SK-N-SH (cell line): ENCODE measurements around the gene OTOP2. TPM values are rescaled to one million over a fixed set of nuclear protein-coding genes. Genes with fewer than 3 reads are reported as not detected.

Experiments
- CTCF ChIA-PET: fragments of 300-600, 350-600 bp; formaldehyde crosslinking; extraction: SDS; loops from one replicate; lab custom pipeline; 2021; lab: Yijun Ruan, JAX
- POLR2A ChIA-PET: fragments of 350-600 bp; sonication (Branson Sonifier 250); formaldehyde crosslinking; extraction: SDS; loops from one replicate; lab custom pipeline; 2020; ENCODE audit warnings: antibody characterized with exemption, inconsistent platforms; lab: Yijun Ruan, JAX
- DNase-seq: peaks from one replicate; pipeline ENCODE4 v3.0.0; 2012
- H2AFZ ChIP-seq: fragments of 200-600 bp; sonication (generic); 2 replicates; pipeline ENCODE4 v1.8.1; 2016; ENCODE audit warnings: antibody characterized with exemption, mild to moderate bottlenecking, low read depth
- H3F3A ChIP-seq: fragments of 200-600 bp; sonication (generic); replicated peaks from 2 replicates; pipeline ENCODE3; 2016; ENCODE audit warnings: antibody characterized with exemption, mild to moderate bottlenecking; ENCODE audit not compliant: insufficient read depth
- H3K27ac ChIP-seq, 2 experiments: fragments of 200-500 bp in 1 of 2; fragments of 200-600 bp in 1 of 2; sonication (Bioruptor generic) in 1 of 2; sonication (generic), shearing (Covaris generic) in 1 of 2; 2 replicates each; pipeline versions ENCODE4 v1.5.1 to v1.6.1; 2014 to 2016; ENCODE audit warnings: low read depth in 2 of 2, inconsistent platforms in 1 of 2, low read length in 1 of 2, mild to moderate bottlenecking in 1 of 2, mixed read lengths in 1 of 2
- H3K27me3 ChIP-seq: fragments of 200-600 bp; sonication (generic), shearing (Covaris generic); 2 replicates; pipeline ENCODE4 v1.6.1; 2016; ENCODE audit warnings: mixed run types; ENCODE audit not compliant: insufficient read depth
- H3K36me3 ChIP-seq, 2 experiments: fragments of 200-500 bp in 1 of 2; fragments of 200-600 bp in 1 of 2; sonication (Bioruptor generic) in 1 of 2; sonication (generic) in 1 of 2; replicated peaks in 1 of 2; 2 replicates each; pipeline versions ENCODE3 to v1.5.1; 2014 to 2016; ENCODE audit warnings: low read length in 1 of 2, mild to moderate bottlenecking in 1 of 2; ENCODE audit not compliant: insufficient read depth in 2 of 2, control insufficient read depth in 1 of 2
- H3K4me1 ChIP-seq, 2 experiments: fragments of 200-500 bp in 1 of 2; fragments of 200-600 bp in 1 of 2; sonication (Bioruptor generic) in 1 of 2; sonication (generic), shearing (Covaris generic) in 1 of 2; 2 replicates each; pipeline versions ENCODE4 v1.5.1 to v1.6.1; 2014 to 2016; ENCODE audit warnings: low read depth in 1 of 2, low read length in 1 of 2, mixed run types in 1 of 2; ENCODE audit not compliant: insufficient read depth in 2 of 2, control insufficient read depth in 1 of 2
- H3K4me2 ChIP-seq: fragments of 200-600 bp; sonication (generic), shearing (Covaris generic); 2 replicates; pipeline ENCODE4 v1.6.1; 2017; ENCODE audit warnings: mixed run types
- H3K4me3 ChIP-seq, 2 experiments: fragments of 200-500 bp in 1 of 2; fragments of 200-600 bp in 1 of 2; sonication (Bioruptor generic) in 1 of 2; sonication (generic), shearing (Covaris generic) in 1 of 2; 2 replicates each; pipeline versions ENCODE4 v1.5.1 to v1.8.1; 2014 to 2016; ENCODE audit warnings: low read depth in 2 of 2, inconsistent platforms in 1 of 2, low read length in 1 of 2, mild to moderate bottlenecking in 1 of 2, mixed read lengths in 1 of 2, moderate library complexity in 1 of 2
- H3K79me2 ChIP-seq: fragments of 200-600 bp; sonication (generic); 2 replicates; pipeline ENCODE4 v1.8.1; 2017; ENCODE audit warnings: mild to moderate bottlenecking; ENCODE audit not compliant: insufficient read depth
- H3K9ac ChIP-seq: fragments of 200-600 bp; sonication (generic); 2 replicates; pipeline ENCODE4 v1.6.1; 2017; ENCODE audit warnings: mixed run types
- H3K9me2 ChIP-seq: fragments of 200-600 bp; sonication (generic); 2 replicates; pipeline ENCODE4 v1.6.1; 2017; ENCODE audit warnings: mixed run types
- H3K9me3 ChIP-seq: fragments of 200-600 bp; sonication (generic); 2 replicates; pipeline ENCODE4 v1.6.1; 2017; ENCODE audit warnings: mixed run types, mild to moderate bottlenecking, moderate library complexity
- H4K20me1 ChIP-seq: fragments of 200-600 bp; sonication (generic); 2 replicates; pipeline ENCODE4 v1.6.1; 2017; ENCODE audit warnings: mild to moderate bottlenecking, mixed run types; ENCODE audit not compliant: insufficient read depth
- CHD2 ChIP-seq: fragments of 150-350 bp; IDR thresholded peaks from 2 replicates; pipeline ENCODE4 v1.6.1; 2018; ENCODE audit warnings: low read length; ENCODE audit not compliant: partially characterized antibody
- EZH2phosphoT487 ChIP-seq: fragments of 200-600 bp; sonication (generic); IDR thresholded peaks from 2 replicates; pipeline ENCODE4 v1.6.1; 2017; ENCODE audit warnings: low read depth, mixed run types, mild to moderate bottlenecking, antibody characterized with exemption, moderate library complexity, borderline replicate concordance
- FOXM1 ChIP-seq: IDR thresholded peaks from 2 replicates; pipeline ENCODE4 v1.4.0; 2012; ENCODE audit warnings: low read depth, mild to moderate bottlenecking
- GATA2 ChIP-seq: sonication (generic); formaldehyde crosslinking; IDR thresholded peaks from 2 replicates; pipeline ENCODE4 v1.5.0; 2020; ENCODE audit warnings: mild to moderate bottlenecking, missing genetic modification reagents
- MEF2A ChIP-seq: IDR thresholded peaks from 2 replicates; pipeline ENCODE4 v1.4.0; 2012; ENCODE audit warnings: low read depth, borderline replicate concordance
- NRF1 ChIP-seq: IDR thresholded peaks from 2 replicates; pipeline ENCODE4 v1.6.1; 2012; ENCODE audit warnings: low read depth, mild to moderate bottlenecking, low read length
- RAD21 ChIP-seq: IDR thresholded peaks from 2 replicates; pipeline ENCODE4 v1.6.1; 2012; ENCODE audit warnings: mild to moderate bottlenecking, low read length
- RCOR1 ChIP-seq: fragments of 150-350 bp; IDR thresholded peaks from 2 replicates; pipeline ENCODE4 v1.6.1; 2017; ENCODE audit warnings: antibody characterized with exemption, low read length
- RFX5 ChIP-seq: IDR thresholded peaks from 2 replicates; pipeline ENCODE4 v1.6.1; 2012; ENCODE audit warnings: mild to moderate bottlenecking, improper control_type of control experiment, low read length
- SMC3 ChIP-seq: IDR thresholded peaks from 2 replicates; pipeline ENCODE4 v1.6.1; 2012; ENCODE audit warnings: low read depth, low read length, improper control_type of control experiment
- YY1 ChIP-seq: IDR thresholded peaks from 2 replicates; pipeline ENCODE4 v1.4.0; 2012; ENCODE audit warnings: low read depth, mild to moderate bottlenecking
- WGBS: methylation state at CpG from one replicate; pipeline ENCODE4 v1.1.6; 2017; ENCODE audit warnings: low lambda C conversion rate; 5-methylcytosine and 5-hydroxymethylcytosine counted together
- polyA plus RNA-seq, 3 experiments: library from polyadenylated mRNA; depleted of rRNA; stranded (reverse); fragments of >200 nt; gene quantifications; 2 replicates each; pipeline ENCODE4 v1.2.3, GENCODE V29; 2012
- TF ChIP-seq, protein P1 (sequence below): IDR thresholded peaks from 2 replicates; pipeline ENCODE4 v1.4.0; 2012; ENCODE audit warnings: low read depth, borderline replicate concordance
- TF ChIP-seq, protein P2 (sequence below): IDR thresholded peaks from 2 replicates; pipeline ENCODE4 v1.4.0; 2012; ENCODE audit warnings: low read depth
- TF ChIP-seq, protein P3 (sequence below): fragments of 200-600 bp; sonication (generic); IDR thresholded peaks from 2 replicates; pipeline ENCODE4 v1.6.1; 2017; ENCODE audit warnings: antibody characterized with exemption, mild to moderate bottlenecking, moderate library complexity
- TF ChIP-seq, protein P4 (sequence below): IDR thresholded peaks from 2 replicates; pipeline ENCODE4 v1.4.0; 2012; ENCODE audit warnings: low read depth, borderline replicate concordance
- TF ChIP-seq, protein P5 (sequence below): fragments of 150-350 bp; IDR thresholded peaks from 2 replicates; pipeline ENCODE4 v1.6.1; 2017; ENCODE audit warnings: antibody characterized with exemption, low read length, low read depth, borderline replicate concordance
- TF ChIP-seq, protein P6 (sequence below): IDR thresholded peaks from 2 replicates; pipeline ENCODE4; 2012

OTOP2 gene
- polyA plus RNA-seq, 1 of the 3 experiments (the other 2 are of a cell fraction): not detected

DNA sequence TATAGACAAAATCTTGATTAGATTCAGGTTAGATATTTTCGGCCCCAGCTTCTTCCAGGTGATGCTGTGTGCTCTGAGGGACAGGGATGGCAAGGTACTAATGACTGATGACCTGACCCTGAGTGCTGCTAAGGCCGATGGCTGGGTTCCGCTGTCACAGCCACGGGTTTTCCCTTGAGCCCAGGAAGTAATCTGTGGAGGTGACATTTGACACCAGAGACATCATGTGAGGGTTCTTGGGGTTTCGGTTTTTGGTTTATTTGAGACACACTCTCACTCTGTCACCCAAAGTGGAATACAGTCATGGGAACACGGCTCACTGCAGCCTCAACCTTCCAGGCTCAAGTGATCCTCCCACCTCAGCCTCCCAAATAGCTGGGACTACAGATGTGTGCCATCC is 21.5 kb downstream of the OTOP2 start:
- Histone ChIP-seq H4K20me1 (no peaks in the 10 kb centered on the region), H3K4me1 (no peaks in the 10 kb centered on the region), H3F3A (no peaks in the 10 kb centered on the region), H3K9me2 (no peaks in the 10 kb centered on the region), H3K27ac (no peak overlapping the region), H3K4me3 (no peak overlapping the region), H3K36me3 (no peaks in the 10 kb centered on the region), H3K9me3 (no peaks in the 10 kb centered on the region), H3K9ac (no peak overlapping the region), H3K4me2 (no peak overlapping the region), H3K79me2 (no peaks in the 10 kb centered on the region), H2AFZ (no peak overlapping the region), H3K27me3 (peaks cover 80% of the 10 kb centered on the region)
- POLR2A ChIA-PET: no interaction called here
- CTCF ChIA-PET: interaction anchor here (0.8 to 10.7 kb wide), 6 partner anchors 12 to 168 kb away, joined by 3 to 104 read pairs (median 4); partner anchors contain the start of genes OTOP2 and USH1G
- 65% methylated on average over 6 of the region's 6 CpGs for WGBS
- DNase-seq: no peak
- TF ChIP-seq, protein P1, sequence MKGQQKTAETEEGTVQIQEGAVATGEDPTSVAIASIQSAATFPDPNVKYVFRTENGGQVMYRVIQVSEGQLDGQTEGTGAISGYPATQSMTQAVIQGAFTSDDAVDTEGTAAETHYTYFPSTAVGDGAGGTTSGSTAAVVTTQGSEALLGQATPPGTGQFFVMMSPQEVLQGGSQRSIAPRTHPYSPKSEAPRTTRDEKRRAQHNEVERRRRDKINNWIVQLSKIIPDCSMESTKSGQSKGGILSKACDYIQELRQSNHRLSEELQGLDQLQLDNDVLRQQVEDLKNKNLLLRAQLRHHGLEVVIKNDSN: no peak
- TF ChIP-seq RCOR1: no peak
- TF ChIP-seq, protein P2, sequence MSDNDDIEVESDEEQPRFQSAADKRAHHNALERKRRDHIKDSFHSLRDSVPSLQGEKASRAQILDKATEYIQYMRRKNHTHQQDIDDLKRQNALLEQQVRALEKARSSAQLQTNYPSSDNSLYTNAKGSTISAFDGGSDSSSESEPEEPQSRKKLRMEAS: no peak
- TF ChIP-seq, protein P3, sequence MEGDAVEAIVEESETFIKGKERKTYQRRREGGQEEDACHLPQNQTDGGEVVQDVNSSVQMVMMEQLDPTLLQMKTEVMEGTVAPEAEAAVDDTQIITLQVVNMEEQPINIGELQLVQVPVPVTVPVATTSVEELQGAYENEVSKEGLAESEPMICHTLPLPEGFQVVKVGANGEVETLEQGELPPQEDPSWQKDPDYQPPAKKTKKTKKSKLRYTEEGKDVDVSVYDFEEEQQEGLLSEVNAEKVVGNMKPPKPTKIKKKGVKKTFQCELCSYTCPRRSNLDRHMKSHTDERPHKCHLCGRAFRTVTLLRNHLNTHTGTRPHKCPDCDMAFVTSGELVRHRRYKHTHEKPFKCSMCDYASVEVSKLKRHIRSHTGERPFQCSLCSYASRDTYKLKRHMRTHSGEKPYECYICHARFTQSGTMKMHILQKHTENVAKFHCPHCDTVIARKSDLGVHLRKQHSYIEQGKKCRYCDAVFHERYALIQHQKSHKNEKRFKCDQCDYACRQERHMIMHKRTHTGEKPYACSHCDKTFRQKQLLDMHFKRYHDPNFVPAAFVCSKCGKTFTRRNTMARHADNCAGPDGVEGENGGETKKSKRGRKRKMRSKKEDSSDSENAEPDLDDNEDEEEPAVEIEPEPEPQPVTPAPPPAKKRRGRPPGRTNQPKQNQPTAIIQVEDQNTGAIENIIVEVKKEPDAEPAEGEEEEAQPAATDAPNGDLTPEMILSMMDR: no peak
- no peak for TF ChIP-seq RAD21
- TF ChIP-seq FOXM1: no peak
- no peak for TF ChIP-seq NRF1
- no peak for TF ChIP-seq CHD2

DNA sequence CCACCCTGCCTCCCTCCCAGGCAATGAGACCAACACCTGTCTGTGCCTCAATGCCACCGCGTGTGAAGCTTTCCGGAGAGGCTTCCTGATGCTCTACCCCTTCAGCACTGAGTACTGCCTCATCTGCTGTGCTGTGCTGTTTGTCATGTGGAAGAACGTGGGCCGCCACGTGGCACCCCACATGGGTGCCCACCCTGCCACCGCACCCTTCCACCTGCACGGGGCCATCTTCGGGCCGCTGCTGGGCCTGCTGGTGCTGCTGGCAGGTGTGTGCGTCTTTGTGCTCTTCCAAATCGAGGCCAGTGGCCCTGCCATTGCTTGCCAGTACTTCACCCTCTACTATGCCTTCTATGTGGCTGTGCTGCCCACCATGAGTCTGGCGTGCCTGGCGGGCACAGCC is 22.6 kb downstream of the OTOP2 start:
- no peaks in the 10 kb centered on the region for H4K20me1 ChIP-seq
- no peaks in the 10 kb centered on the region for H3K36me3 ChIP-seq
- no peak overlapping the region for H3K4me2 ChIP-seq
- H3K9me3 ChIP-seq: no peaks in the 10 kb centered on the region
- DNase-seq: no peak
- no peak overlapping the region for H3K4me3 ChIP-seq
- peaks cover 82% of the 10 kb centered on the region for H3K27me3 ChIP-seq
- CTCF ChIA-PET: interaction anchor here (0.9 to 10.7 kb wide), 5 partner anchors 11 to 55 kb away, joined by 3 to 104 read pairs (median 5); partner anchors contain the start of genes OTOP2 and USH1G
- no peak overlapping the region for H3K9ac ChIP-seq
- H3K4me1 ChIP-seq: no peaks in the 10 kb centered on the region
- no peak overlapping the region for H2AFZ ChIP-seq
- H3K9me2 ChIP-seq: no peaks in the 10 kb centered on the region
- H3F3A ChIP-seq: no peaks in the 10 kb centered on the region
- H3K79me2 ChIP-seq: no peaks in the 10 kb centered on the region
- POLR2A ChIA-PET: no interaction called here
- H3K27ac ChIP-seq: no peak overlapping the region
- WGBS: 77% methylated on average over 8 of the region's 14 CpGs
- TF ChIP-seq, protein P2: no peak
- TF ChIP-seq YY1 (no peak), GATA2 (CRISPR knock-in tag) (no peak), EZH2phosphoT487 (no peak), SMC3 (no peak), RFX5 (no peak), FOXM1 (no peak), MEF2A (no peak), CHD2 (no peak)
- TF ChIP-seq, protein P4, sequence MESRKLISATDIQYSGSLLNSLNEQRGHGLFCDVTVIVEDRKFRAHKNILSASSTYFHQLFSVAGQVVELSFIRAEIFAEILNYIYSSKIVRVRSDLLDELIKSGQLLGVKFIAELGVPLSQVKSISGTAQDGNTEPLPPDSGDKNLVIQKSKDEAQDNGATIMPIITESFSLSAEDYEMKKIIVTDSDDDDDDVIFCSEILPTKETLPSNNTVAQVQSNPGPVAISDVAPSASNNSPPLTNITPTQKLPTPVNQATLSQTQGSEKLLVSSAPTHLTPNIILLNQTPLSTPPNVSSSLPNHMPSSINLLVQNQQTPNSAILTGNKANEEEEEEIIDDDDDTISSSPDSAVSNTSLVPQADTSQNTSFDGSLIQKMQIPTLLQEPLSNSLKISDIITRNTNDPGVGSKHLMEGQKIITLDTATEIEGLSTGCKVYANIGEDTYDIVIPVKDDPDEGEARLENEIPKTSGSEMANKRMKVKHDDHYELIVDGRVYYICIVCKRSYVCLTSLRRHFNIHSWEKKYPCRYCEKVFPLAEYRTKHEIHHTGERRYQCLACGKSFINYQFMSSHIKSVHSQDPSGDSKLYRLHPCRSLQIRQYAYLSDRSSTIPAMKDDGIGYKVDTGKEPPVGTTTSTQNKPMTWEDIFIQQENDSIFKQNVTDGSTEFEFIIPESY: no peak
- TF ChIP-seq, protein P5, sequence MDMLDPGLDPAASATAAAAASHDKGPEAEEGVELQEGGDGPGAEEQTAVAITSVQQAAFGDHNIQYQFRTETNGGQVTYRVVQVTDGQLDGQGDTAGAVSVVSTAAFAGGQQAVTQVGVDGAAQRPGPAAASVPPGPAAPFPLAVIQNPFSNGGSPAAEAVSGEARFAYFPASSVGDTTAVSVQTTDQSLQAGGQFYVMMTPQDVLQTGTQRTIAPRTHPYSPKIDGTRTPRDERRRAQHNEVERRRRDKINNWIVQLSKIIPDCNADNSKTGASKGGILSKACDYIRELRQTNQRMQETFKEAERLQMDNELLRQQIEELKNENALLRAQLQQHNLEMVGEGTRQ: no peak
- TF ChIP-seq, protein P3: no peak
- TF ChIP-seq, protein P6, sequence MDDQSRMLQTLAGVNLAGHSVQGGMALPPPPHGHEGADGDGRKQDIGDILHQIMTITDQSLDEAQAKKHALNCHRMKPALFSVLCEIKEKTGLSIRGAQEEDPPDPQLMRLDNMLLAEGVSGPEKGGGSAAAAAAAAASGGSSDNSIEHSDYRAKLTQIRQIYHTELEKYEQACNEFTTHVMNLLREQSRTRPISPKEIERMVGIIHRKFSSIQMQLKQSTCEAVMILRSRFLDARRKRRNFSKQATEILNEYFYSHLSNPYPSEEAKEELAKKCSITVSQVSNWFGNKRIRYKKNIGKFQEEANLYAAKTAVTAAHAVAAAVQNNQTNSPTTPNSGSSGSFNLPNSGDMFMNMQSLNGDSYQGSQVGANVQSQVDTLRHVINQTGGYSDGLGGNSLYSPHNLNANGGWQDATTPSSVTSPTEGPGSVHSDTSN: no peak
